Activated B cell treated with CpG ODN at 0.5 μM for 24 hours (primary cell): Measurements from ENCODE around the gene CD164. TPM values are rescaled to one million over a fixed set of nuclear protein-coding genes. Genes with fewer than 3 reads are reported as not detected.

Experiments used
- ATAC-seq: fragments of 200-7000 bp; cut with Tn5 transposase; one replicate; pipeline ENCODE4 v1.10.0; 2021; ENCODE audit warnings: low read depth, mild to moderate bottlenecking, moderate library complexity
- CTCF ChIA-PET: fragments of 350-600 bp; sonication (Branson Sonifier 250); formaldehyde crosslinking; loops from one replicate; lab custom pipeline; 2021; ENCODE audit warnings: antibody characterized with exemption; lab: Charles Lee
- POLR2A ChIA-PET: fragments of 350-600 bp; sonication (Branson Sonifier 250); formaldehyde crosslinking; loops from one replicate; lab custom pipeline; 2021; ENCODE audit warnings: antibody characterized with exemption; lab: Charles Lee
- DNase-seq: peaks from one replicate; pipeline ENCODE4 v3.0.0; 2022
- H3K27ac Mint-ChIP-seq: one replicate; pipeline ENCODE4 v1.8.0; 2020; ENCODE audit warnings: mixed read lengths
- H3K27me3 Mint-ChIP-seq: one replicate; pipeline ENCODE4 v1.8.0; 2021; ENCODE audit warnings: mixed read lengths
- H3K36me3 Mint-ChIP-seq: one replicate; pipeline ENCODE4 v1.8.0; 2021; ENCODE audit warnings: low read depth, mixed read lengths
- H3K4me1 Mint-ChIP-seq: one replicate; pipeline ENCODE4 v1.8.0; 2021; ENCODE audit warnings: mixed read lengths
- H3K4me3 Mint-ChIP-seq: one replicate; pipeline ENCODE4 v1.8.0; 2020; ENCODE audit warnings: mild to moderate bottlenecking, mixed read lengths
- H3K9me3 Mint-ChIP-seq: one replicate; pipeline ENCODE4 v1.8.0; 2020; ENCODE audit warnings: mixed read lengths
- CTCF ChIP-seq: fragments of 200-600 bp; IDR thresholded peaks from one replicate; pipeline ENCODE4 v1.8.0; 2022; ENCODE audit warnings: antibody characterized with exemption, mild to moderate bottlenecking
- intact Hi-C: fragments of 100-400 bp; cut with micrococcal nuclease; formaldehyde crosslinking; loops from one replicate; pipeline ENCODE4 v1.15.1; 2024
- total RNA-seq: library from RNA; stranded (reverse); gene quantifications from 2 replicates; pipeline ENCODE4 v1.2.3, GENCODE V29; 2022

The CD164 gene
- total RNA-seq, 1 donor from 2014 or later, result 189 TPM

- no peak for DNase-seq
- no peak for ATAC-seq
- H3K4me1 Mint-ChIP-seq, result peaks cover 56% of the 10 kb centered on the region
- H3K9me3 Mint-ChIP-seq, result no peaks in the 10 kb centered on the region
- no peak for TF ChIP-seq CTCF
- H3K27me3 Mint-ChIP-seq, result no peaks in the 10 kb centered on the region
- intact Hi-C loops, result loop anchor here (2.0 to 10.0 kb wide), 5 partner anchors 15 to 1495 kb away; partner anchors contain the start of genes AFG1L, AMD1 and SEC63
- H3K27ac Mint-ChIP-seq, result peak overlapping the region; percentile 60
- peak overlapping the region; percentile 76 for H3K4me3 Mint-ChIP-seq
- POLR2A ChIA-PET, result no interaction called here
- CTCF ChIA-PET, result interaction anchor here (1.5 kb wide), 1 partner anchor 192 kb away, joined by 6 read pairs; no protein-coding TSS in a partner anchor
- peaks cover 67% of the 10 kb centered on the region for H3K36me3 Mint-ChIP-seq
These were observed 2.6 kb downstream of the CD164 start for GRCh38 chr6:109379711-109380110.

GRCh38 chr6:109377717-109378116 lies 4.5 kb downstream of the CD164 start:
- ChIA-PET CTCF (no interaction called here), POLR2A (interaction anchor here (0.6 to 1.0 kb wide), 2 partner anchors 64 to 109 kb away, joined by 3 to 6 read pairs; no protein-coding TSS in a partner anchor)
- Mint-ChIP-seq H3K27me3 (no peaks in the 10 kb centered on the region), H3K9me3 (no peaks in the 10 kb centered on the region), H3K36me3 (peaks cover 81% of the 10 kb centered on the region), H3K4me3 (peak overlapping the region; percentile 19), H3K27ac (no peak overlapping the region), H3K4me1 (peaks cover 64% of the 10 kb centered on the region)
- no peak for ATAC-seq
- no peak for DNase-seq
- intact Hi-C loops, result no loop called here
- no peak for TF ChIP-seq CTCF

- peaks cover 58% of the 10 kb centered on the region for H3K4me1 Mint-ChIP-seq
- intact Hi-C loops, result loop anchor here (1.0 to 5.0 kb wide), 2 partner anchors 8 to 42 kb away; partner anchors contain the start of gene CD164
- POLR2A ChIA-PET, result interaction anchor here (0.6 to 3.3 kb wide), 4 partner anchors 9 to 280 kb away, joined by 3 to 52 read pairs (median 5); partner anchors contain the start of genes CD164, PPIL6 and SMPD2
- H3K9me3 Mint-ChIP-seq, result no peaks in the 10 kb centered on the region
- H3K27me3 Mint-ChIP-seq, result no peaks in the 10 kb centered on the region
- TF ChIP-seq CTCF, result no peak
- ATAC-seq (no peak), DNase-seq (no peak)
- peak overlapping the region; percentile 79 for H3K27ac Mint-ChIP-seq
- H3K36me3 Mint-ChIP-seq, result peaks cover 92% of the 10 kb centered on the region
- peak overlapping the region; percentile 41 for H3K4me3 Mint-ChIP-seq
- CTCF ChIA-PET, result interaction anchor here (1.7 kb wide), 1 partner anchor 9 kb away, joined by 19 read pairs; the partner anchor contains the start of gene CD164
These were observed 7.9 kb downstream of the CD164 start for GRCh38 chr6:109374326-109374892.

GRCh38 chr6:109373762-109374161 lies 8.5 kb downstream of the CD164 start:
- DNase-seq (no peak), ATAC-seq (peak; percentile 95)
- Mint-ChIP-seq H3K27ac (peak overlapping the region; percentile 79), H3K9me3 (no peaks in the 10 kb centered on the region), H3K4me1 (peaks cover 51% of the 10 kb centered on the region), H3K36me3 (peaks cover 89% of the 10 kb centered on the region), H3K27me3 (no peaks in the 10 kb centered on the region), H3K4me3 (peak overlapping the region; percentile 41)
- intact Hi-C loops, result loop anchor here (1.0 to 5.0 kb wide), 2 partner anchors 9 to 41 kb away; partner anchors contain the start of gene CD164
- CTCF ChIA-PET, result interaction anchor here (1.3 to 1.7 kb wide), 3 partner anchors 10 to 320 kb away, joined by 3 to 19 read pairs (median 5); partner anchors contain the start of gene CD164
- POLR2A ChIA-PET, result interaction anchor here (0.6 to 3.3 kb wide), 6 partner anchors 8 to 280 kb away, joined by 3 to 52 read pairs (median 4); partner anchors contain the start of genes CD164, MICAL1, PPIL6 and SMPD2
- TF ChIP-seq CTCF, result no peak

- no peak for ATAC-seq
- Mint-ChIP-seq H3K9me3 (no peaks in the 10 kb centered on the region), H3K27me3 (no peaks in the 10 kb centered on the region), H3K4me3 (peak overlapping the region; percentile 29), H3K27ac (peak overlapping the region; percentile 79), H3K36me3 (peaks cover 91% of the 10 kb centered on the region), H3K4me1 (peaks cover 48% of the 10 kb centered on the region)
- no peak for TF ChIP-seq CTCF
- ChIA-PET CTCF (interaction anchor here (1.3 to 1.7 kb wide), 3 partner anchors 10 to 321 kb away, joined by 3 to 19 read pairs (median 5); partner anchors contain the start of gene CD164), POLR2A (interaction anchor here (0.6 to 3.3 kb wide), 5 partner anchors 8 to 279 kb away, joined by 3 to 52 read pairs (median 4); partner anchors contain the start of genes CD164, MICAL1, PPIL6 and SMPD2)
- DNase-seq, result no peak
- intact Hi-C loops, result loop anchor here (5.0 kb wide), 1 partner anchor 41 kb away; no protein-coding TSS in a partner anchor
These were observed 8.9 kb downstream of the CD164 start for GRCh38 chr6:109373331-109373730.
